Calu3 (cell line): ENCODE results near the gene WEE2. TPM values are rescaled to one million over a fixed set of nuclear protein-coding genes. Genes with fewer than 3 reads are reported as not detected.

ENCODE experiments used
- BruUV-seq: library from RNA; stranded (reverse); fragments of 400-500 nt; replicated peaks from 2 replicates; lab custom pipeline; 2021; lab: Mats Ljungman, UMichigan
- CTCF ChIA-PET: fragments of 300-600 bp; sonication (Branson Sonifier 250); formaldehyde crosslinking; loops from one replicate; lab custom pipeline; 2022; ENCODE audit warnings: antibody characterized with exemption; lab: Charles Lee
- DNase-seq: peaks from one replicate; pipeline ENCODE4 v3.0.0; 2022
- H3K27ac Mint-ChIP-seq: one replicate; pipeline ENCODE4 v1.8.0; 2022; ENCODE audit warnings: mixed read lengths; ENCODE audit not compliant: unreplicated experiment
- H3K27me3 Mint-ChIP-seq: one replicate; pipeline ENCODE4 v1.8.0; 2022; ENCODE audit warnings: mixed read lengths; ENCODE audit not compliant: unreplicated experiment
- H3K36me3 Mint-ChIP-seq: one replicate; pipeline ENCODE4 v1.8.0; 2022; ENCODE audit warnings: mild to moderate bottlenecking, moderate library complexity, mixed read lengths; ENCODE audit not compliant: insufficient read depth, unreplicated experiment
- H3K4me1 Mint-ChIP-seq: one replicate; pipeline ENCODE4 v1.8.0; 2022; ENCODE audit warnings: mild to moderate bottlenecking, low read depth, mixed read lengths; ENCODE audit not compliant: unreplicated experiment
- H3K4me3 Mint-ChIP-seq: one replicate; pipeline ENCODE4 v1.8.0; 2022; ENCODE audit warnings: mild to moderate bottlenecking, low read depth, moderate library complexity, mixed read lengths; ENCODE audit not compliant: unreplicated experiment
- H3K9me3 Mint-ChIP-seq: one replicate; pipeline ENCODE4 v1.8.0; 2022; ENCODE audit warnings: low read depth, mixed read lengths; ENCODE audit not compliant: unreplicated experiment
- CTCF ChIP-seq: fragments of 200-600 bp; IDR thresholded peaks from one replicate; pipeline ENCODE4 v1.8.0; 2022; ENCODE audit warnings: antibody characterized with exemption; ENCODE audit not compliant: unreplicated experiment
- intact Hi-C: fragments of 100-400 bp; cut with micrococcal nuclease; formaldehyde crosslinking; loops from one replicate; pipeline ENCODE4 v1.10.0; 2022; ENCODE audit not compliant: unreplicated experiment
- total RNA-seq: library from RNA; stranded (reverse); gene quantifications from 2 replicates; pipeline ENCODE4 v1.2.3, GENCODE V29; 2022

Gene WEE2
- total RNA-seq, 1 experiment from 2014 or later, result not detected

- no peak for DNase-seq
- Mint-ChIP-seq H3K9me3 (no peaks in the 10 kb centered on the region), H3K36me3 (no peaks in the 10 kb centered on the region), H3K27me3 (no peaks in the 10 kb centered on the region), H3K27ac (no peak overlapping the region), H3K4me1 (peaks cover 14% of the 10 kb centered on the region), H3K4me3 (no peak overlapping the region)
- intact Hi-C loops, result no loop called here
- no TSS peak for BruUV-seq
- TF ChIP-seq CTCF, result no peak
- CTCF ChIA-PET, result no interaction called here
Observed at GRCh38 chr7:141691961-141692360, 16.2 kb upstream of the WEE2 start.

GRCh38 chr7:141693082-141693481 lies 15.1 kb upstream of the WEE2 start:
- no peaks in the 10 kb centered on the region for H3K27me3 Mint-ChIP-seq
- no peak for DNase-seq
- H3K36me3 Mint-ChIP-seq, result no peaks in the 10 kb centered on the region
- CTCF ChIA-PET, result interaction anchor here (0.7 kb wide), 1 partner anchor 12 kb away, joined by 3 read pairs; no protein-coding TSS in a partner anchor
- peaks cover 14% of the 10 kb centered on the region for H3K4me1 Mint-ChIP-seq
- no peak overlapping the region for H3K4me3 Mint-ChIP-seq
- TF ChIP-seq CTCF, result no peak
- no TSS peak for BruUV-seq
- no peak overlapping the region for H3K27ac Mint-ChIP-seq
- no peaks in the 10 kb centered on the region for H3K9me3 Mint-ChIP-seq
- intact Hi-C loops, result no loop called here

GRCh38 chr7:141695803-141696289 lies 12.3 kb upstream of the WEE2 start:
- TF ChIP-seq CTCF, result no peak
- no TSS peak for BruUV-seq
- no peak overlapping the region for H3K27ac Mint-ChIP-seq
- CTCF ChIA-PET, result no interaction called here
- no peak overlapping the region for H3K4me3 Mint-ChIP-seq
- intact Hi-C loops, result no loop called here
- no peaks in the 10 kb centered on the region for H3K36me3 Mint-ChIP-seq
- no peak for DNase-seq
- peaks cover 42% of the 10 kb centered on the region for H3K4me1 Mint-ChIP-seq
- H3K9me3 Mint-ChIP-seq, result no peaks in the 10 kb centered on the region
- H3K27me3 Mint-ChIP-seq, result no peaks in the 10 kb centered on the region

GRCh38 chr7:141696348-141696747 lies 11.8 kb upstream of the WEE2 start:
- CTCF ChIA-PET, result no interaction called here
- intact Hi-C loops, result no loop called here
- Mint-ChIP-seq H3K27ac (no peak overlapping the region), H3K4me1 (peaks cover 45% of the 10 kb centered on the region), H3K4me3 (no peak overlapping the region), H3K36me3 (no peaks in the 10 kb centered on the region), H3K9me3 (no peaks in the 10 kb centered on the region), H3K27me3 (no peaks in the 10 kb centered on the region)
- DNase-seq, result no peak
- no TSS peak for BruUV-seq
- TF ChIP-seq CTCF, result no peak
